ENCODE measurements around the gene GRAMD2B. TPM values are rescaled to one million over a fixed set of nuclear protein-coding genes. Genes with fewer than 3 reads are reported as not detected.
"Not testable (repeated sequence)": the region's sequence is repeated elsewhere in the genome, so short reads cannot be mapped to it uniquely, and the experiment has no call there.

GRAMD2B gene
- polyA plus RNA-seq, 1 donor from 2014 or later = not detected

DNA sequence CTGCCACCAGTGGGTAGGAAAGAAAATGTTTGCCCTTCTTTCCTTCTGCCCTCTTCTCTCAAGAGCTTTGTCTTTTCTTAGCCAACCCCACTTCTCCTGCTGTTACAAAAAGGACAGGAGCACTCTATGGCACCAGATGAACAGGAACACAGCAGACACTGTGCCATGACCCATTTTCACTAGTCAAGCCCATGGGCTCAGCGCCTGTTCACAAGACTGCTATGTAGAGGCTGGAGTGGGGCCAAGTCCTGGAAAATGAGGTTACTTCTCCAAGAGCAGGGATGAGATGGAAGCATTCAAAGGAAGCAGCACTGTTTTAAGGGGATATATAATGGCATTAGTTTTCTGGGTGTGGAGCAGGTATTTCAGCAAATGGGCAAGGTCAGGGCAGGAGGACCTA lies 46.8 kb upstream of the GRAMD2B start:
- Histone ChIP-seq H3K9ac (ENCODE audit: low read length) (no peak overlapping the region), H4K20me1 (ENCODE audit: insufficient read depth) (no peaks in the 10 kb centered on the region), H3K79me2 (replicated peaks; ENCODE audit: insufficient read depth, low read length) (no peaks in the 10 kb centered on the region), H3K27me3 (ENCODE audit: insufficient read depth, low read depth, low read length) (no peaks in the 10 kb centered on the region), H3K27ac (ENCODE audit: low read length) (no peak overlapping the region), H3K4me3 (ENCODE audit: low read length) (no peak overlapping the region), H2AFZ (ENCODE audit: low read depth, low read length) (no peak overlapping the region), H3F3A (ENCODE audit: insufficient read depth, low read length, poor library complexity, severe bottlenecking) (no peaks in the 10 kb centered on the region), H3K9me3 (ENCODE audit: low read length) (no peaks in the 10 kb centered on the region), H3K9me2 (ENCODE audit: insufficient read depth, low read length) (no peaks in the 10 kb centered on the region), H3K36me3 (ENCODE audit: insufficient read depth, low read length) (no peaks in the 10 kb centered on the region), H3K4me2 (ENCODE audit: low read length) (no peak overlapping the region)
- TF ChIP-seq EZH2 (IDR thresholded peaks at IDR 0.05; ENCODE audit: borderline replicate concordance, insufficient read depth, low read length, poor library complexity, severe bottlenecking) = no peak
- no peak for TF ChIP-seq REST (IDR thresholded peaks at IDR 0.05; ENCODE audit: borderline replicate concordance)
- no peak for TF ChIP-seq POLR2AphosphoS5 (IDR thresholded peaks at IDR 0.05)
- no peak for TF ChIP-seq RAD21 (conservative IDR thresholded peaks at IDR 0.05)
- no peak for TF ChIP-seq SMC3 (conservative IDR thresholded peaks at IDR 0.05; ENCODE audit: poor library complexity)
- TF ChIP-seq, protein P1, sequence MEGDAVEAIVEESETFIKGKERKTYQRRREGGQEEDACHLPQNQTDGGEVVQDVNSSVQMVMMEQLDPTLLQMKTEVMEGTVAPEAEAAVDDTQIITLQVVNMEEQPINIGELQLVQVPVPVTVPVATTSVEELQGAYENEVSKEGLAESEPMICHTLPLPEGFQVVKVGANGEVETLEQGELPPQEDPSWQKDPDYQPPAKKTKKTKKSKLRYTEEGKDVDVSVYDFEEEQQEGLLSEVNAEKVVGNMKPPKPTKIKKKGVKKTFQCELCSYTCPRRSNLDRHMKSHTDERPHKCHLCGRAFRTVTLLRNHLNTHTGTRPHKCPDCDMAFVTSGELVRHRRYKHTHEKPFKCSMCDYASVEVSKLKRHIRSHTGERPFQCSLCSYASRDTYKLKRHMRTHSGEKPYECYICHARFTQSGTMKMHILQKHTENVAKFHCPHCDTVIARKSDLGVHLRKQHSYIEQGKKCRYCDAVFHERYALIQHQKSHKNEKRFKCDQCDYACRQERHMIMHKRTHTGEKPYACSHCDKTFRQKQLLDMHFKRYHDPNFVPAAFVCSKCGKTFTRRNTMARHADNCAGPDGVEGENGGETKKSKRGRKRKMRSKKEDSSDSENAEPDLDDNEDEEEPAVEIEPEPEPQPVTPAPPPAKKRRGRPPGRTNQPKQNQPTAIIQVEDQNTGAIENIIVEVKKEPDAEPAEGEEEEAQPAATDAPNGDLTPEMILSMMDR (IDR thresholded peaks at IDR 0.05; ENCODE audit: poor library complexity, severe bottlenecking) = no peak

DNA sequence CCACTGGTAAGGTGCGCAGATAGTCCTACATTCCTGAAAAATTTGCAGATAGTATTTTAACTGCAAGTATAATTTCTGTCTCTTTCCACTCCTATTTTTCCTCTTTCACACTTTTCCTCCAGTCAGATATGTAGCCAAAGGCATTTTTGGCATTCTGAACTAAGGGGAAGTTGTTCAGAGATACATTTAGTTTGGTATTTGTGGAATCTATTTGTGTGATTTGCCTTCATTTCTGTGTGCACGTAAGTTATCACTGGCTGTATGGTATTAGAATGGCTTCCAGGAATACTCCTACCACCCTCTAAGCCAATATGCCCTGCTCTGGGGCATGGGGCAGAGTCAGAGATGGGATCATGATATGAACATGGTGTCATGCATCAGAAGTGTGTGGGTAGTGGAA lies 45.8 kb upstream of the GRAMD2B start:
- Histone ChIP-seq H4K20me1 (ENCODE audit: insufficient read depth) (no peaks in the 10 kb centered on the region), H3K9ac (ENCODE audit: low read length) (no peak overlapping the region)
- no peak for TF ChIP-seq POLR2AphosphoS5 (IDR thresholded peaks at IDR 0.05)
- TF ChIP-seq MXI1 (conservative IDR thresholded peaks at IDR 0.05; ENCODE audit: poor library complexity, severe bottlenecking) = no peak
- no peak for TF ChIP-seq SMC3 (conservative IDR thresholded peaks at IDR 0.05; ENCODE audit: poor library complexity)
- TF ChIP-seq EP300 (conservative IDR thresholded peaks at IDR 0.05; ENCODE audit: poor library complexity, severe bottlenecking) = no peak
- no peak for TF ChIP-seq EZH2 (IDR thresholded peaks at IDR 0.05; ENCODE audit: borderline replicate concordance, insufficient read depth, low read length, poor library complexity, severe bottlenecking)
- TF ChIP-seq REST (IDR thresholded peaks at IDR 0.05; ENCODE audit: borderline replicate concordance) = no peak
- TF ChIP-seq, protein P1 (IDR thresholded peaks at IDR 0.05; ENCODE audit: poor library complexity, severe bottlenecking) = no peak
- TF ChIP-seq RAD21 (conservative IDR thresholded peaks at IDR 0.05) = no peak
- no peak for TF ChIP-seq TAF1 (IDR thresholded peaks at IDR 0.05; ENCODE audit: low read depth)

DNA sequence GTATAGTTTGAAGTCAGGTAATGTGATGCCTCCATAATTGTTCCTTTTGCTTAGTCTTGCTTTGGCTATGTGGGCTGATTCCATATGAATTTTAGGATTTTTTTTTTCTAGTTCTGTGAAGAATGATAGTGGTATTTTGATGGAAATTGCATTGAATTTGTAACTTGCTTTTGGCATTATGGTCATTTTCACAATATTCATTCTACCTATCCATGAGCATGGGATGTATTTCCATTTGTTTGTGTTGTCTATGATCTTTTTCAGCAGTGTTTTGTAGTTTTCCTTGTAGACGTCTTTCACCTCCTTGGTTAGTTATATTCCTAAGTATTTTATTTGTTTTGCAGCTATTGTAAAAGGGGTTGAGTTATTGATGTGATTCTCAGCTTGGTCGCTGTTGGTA lies 42.9 kb upstream of the GRAMD2B start:
- not testable (repeated sequence) for H3K4me3 ChIP-seq (ENCODE audit: low read length); H3K9ac ChIP-seq (ENCODE audit: low read length); H3K9me3 ChIP-seq (ENCODE audit: low read length); H3K9me2 ChIP-seq (ENCODE audit: insufficient read depth, low read length); H3K27ac ChIP-seq (ENCODE audit: low read length); H2AFZ ChIP-seq (ENCODE audit: low read depth, low read length); H3F3A ChIP-seq (ENCODE audit: insufficient read depth, low read length, poor library complexity, severe bottlenecking); H3K79me2 ChIP-seq (replicated peaks; ENCODE audit: insufficient read depth, low read length); H3K4me2 ChIP-seq (ENCODE audit: low read length); H4K20me1 ChIP-seq (ENCODE audit: insufficient read depth); H3K27me3 ChIP-seq (ENCODE audit: insufficient read depth, low read depth, low read length); H3K36me3 ChIP-seq (ENCODE audit: insufficient read depth, low read length)

More for the DNA sequence above, 45.8 kb upstream of the GRAMD2B start:
- no peaks in the 10 kb centered on the region for H3K79me2 ChIP-seq (replicated peaks; ENCODE audit: insufficient read depth, low read length)
- H3K27me3 ChIP-seq (ENCODE audit: insufficient read depth, low read depth, low read length) = no peaks in the 10 kb centered on the region
- no peaks in the 10 kb centered on the region for H3F3A ChIP-seq (ENCODE audit: insufficient read depth, low read length, poor library complexity, severe bottlenecking)
- H3K4me3 ChIP-seq (ENCODE audit: low read length) = no peak overlapping the region
- no peak overlapping the region for H3K27ac ChIP-seq (ENCODE audit: low read length)
- no peaks in the 10 kb centered on the region for H3K9me2 ChIP-seq (ENCODE audit: insufficient read depth, low read length)
- no peaks in the 10 kb centered on the region for H3K36me3 ChIP-seq (ENCODE audit: insufficient read depth, low read length)
- no peaks in the 10 kb centered on the region for H3K9me3 ChIP-seq (ENCODE audit: low read length)
- no peak overlapping the region for H2AFZ ChIP-seq (ENCODE audit: low read depth, low read length)
- H3K4me2 ChIP-seq (ENCODE audit: low read length) = no peak overlapping the region
